SK-N-SH (cell line): ENCODE measurements around the gene RAB3IL1.

Source experiments
- CTCF ChIP-seq: fragments of 200-600 bp; sonication (generic); IDR thresholded peaks from 2 replicates; pipeline ENCODE4 v1.6.1; 2017; ENCODE audit warnings: antibody characterized with exemption, mild to moderate bottlenecking, moderate library complexity
- POLR2AphosphoS5 ChIP-seq: IDR thresholded peaks from 2 replicates; pipeline ENCODE4 v1.6.1; 2012; ENCODE audit warnings: low read depth, low read length
- RFX5 ChIP-seq: IDR thresholded peaks from 2 replicates; pipeline ENCODE4 v1.6.1; 2012; ENCODE audit warnings: mild to moderate bottlenecking, improper control_type of control experiment, low read length
- TAF1 ChIP-seq: IDR thresholded peaks from 2 replicates; pipeline ENCODE4 v1.6.1; 2012; ENCODE audit warnings: low read depth, mild to moderate bottlenecking, low read length, moderate library complexity, borderline replicate concordance

GRCh38 chr11:61851900-61852295 is 65.5 kb downstream of the RAB3IL1 start:
- TF ChIP-seq RFX5, result no peak
- TF ChIP-seq POLR2AphosphoS5, result no peak
- TF ChIP-seq TAF1, result no peak
- TF ChIP-seq CTCF, result no peak
